Colon (tissue), 2 donors: ENCODE data around the gene PRCD.
"Not testable (repeated sequence)": the region's sequence is repeated elsewhere in the genome, so short reads cannot be mapped to it uniquely, and the experiment has no call there.

Source experiments
- FAIRE-seq: peaks from 2 replicates; lab custom pipeline; 2012; peaks lifted over from hg19 to GRCh38; lab: Jason Lieb, UNC
- donor health status: control.
- donor health status: control.

PRCD gene

DNA sequence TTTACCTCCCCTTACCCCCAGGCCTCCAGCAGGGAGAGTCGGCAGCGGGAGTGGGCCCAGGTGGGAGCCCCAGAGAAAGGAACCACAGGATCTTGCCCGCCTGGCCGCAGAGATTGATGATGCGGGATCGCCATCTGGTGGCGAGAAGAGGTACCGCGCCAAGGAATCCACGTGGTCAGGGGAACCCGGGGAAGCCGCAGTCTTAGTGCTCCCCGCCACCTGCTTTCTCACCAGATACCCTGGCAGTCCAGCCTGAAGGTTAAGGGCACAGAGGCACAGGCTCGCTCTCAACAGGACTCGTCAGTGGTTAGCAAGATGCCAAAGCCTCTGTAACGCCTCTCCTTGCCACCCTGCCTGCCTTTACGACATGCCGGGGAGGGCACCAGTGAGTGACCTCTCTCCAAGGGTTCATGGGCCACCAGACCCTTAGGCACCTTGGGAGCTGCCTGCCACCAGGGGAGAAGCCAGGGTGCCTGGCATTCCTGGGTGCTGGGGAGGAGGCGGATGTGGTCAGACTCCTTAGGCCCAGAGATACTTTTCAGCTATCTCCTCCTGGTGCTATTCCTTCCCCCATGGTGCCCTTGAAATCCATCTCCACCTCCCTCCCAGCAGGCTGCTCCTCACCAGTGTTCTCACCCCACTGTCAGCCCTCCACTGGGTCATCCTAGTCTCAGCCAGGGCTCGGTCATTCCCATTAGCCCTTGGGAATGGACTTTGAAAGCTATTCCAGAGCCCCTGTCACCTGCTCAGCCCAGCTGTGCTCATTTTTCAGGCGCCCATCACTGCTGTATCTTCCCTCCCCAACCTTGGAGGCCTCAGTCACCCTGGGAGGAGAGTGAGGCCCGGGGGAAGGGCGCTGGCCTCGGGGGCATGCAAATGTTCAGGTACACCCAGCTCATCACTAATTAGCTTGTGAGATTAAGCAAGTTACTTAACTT lies 33.2 kb upstream of the PRCD start:
- FAIRE-seq = no peak

DNA sequence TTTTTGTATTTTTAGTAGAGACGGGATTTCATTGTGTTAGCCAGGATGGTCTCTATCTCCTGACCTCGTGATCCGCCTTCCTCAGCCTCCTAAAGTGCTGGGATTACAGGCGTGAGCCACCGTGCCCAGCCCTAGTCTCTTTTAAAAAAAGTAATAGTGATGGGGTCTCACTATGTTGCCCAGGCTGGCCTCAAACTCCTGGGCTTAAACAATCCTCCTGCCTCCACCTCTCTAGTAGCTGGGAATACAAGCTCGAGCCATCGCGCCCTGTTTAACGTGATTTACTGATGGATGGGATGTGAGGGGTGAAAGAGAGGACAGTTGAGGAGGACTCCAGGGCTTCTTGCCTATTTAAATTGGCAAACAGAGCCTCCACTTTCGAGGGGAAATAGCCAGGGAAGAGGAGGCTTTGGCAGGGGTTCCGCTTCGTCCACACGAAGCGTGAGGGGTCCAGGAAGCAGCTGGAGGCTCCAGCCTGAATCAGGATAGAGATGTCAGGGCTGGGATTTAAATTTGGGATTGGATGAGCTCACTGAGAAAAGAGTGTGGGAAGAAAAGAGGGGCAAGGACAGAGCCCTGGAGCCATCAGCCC lies 31.3 kb upstream of the PRCD start:
- not testable (repeated sequence) for FAIRE-seq

DNA sequence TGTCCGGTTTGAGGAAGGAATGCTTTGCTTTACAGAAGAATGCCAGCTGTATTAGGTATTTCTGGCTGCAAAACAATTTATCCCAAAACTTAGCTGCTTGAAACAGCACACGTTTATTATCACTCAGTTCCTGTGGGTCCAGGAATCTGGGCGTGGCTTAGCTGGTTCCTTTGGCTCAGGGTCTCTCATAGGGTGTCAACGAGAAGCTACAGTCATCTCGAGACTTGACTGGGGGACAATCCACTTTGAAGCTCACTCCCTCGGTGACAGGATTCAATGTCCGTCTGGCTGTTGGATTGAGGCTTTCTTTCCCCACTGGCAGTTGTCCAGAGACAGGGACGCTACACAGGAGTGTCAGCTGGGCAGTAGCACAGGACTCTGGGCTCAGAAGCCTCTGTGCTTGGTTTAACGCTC lies 29.0 kb upstream of the PRCD start:
- no peak for FAIRE-seq

DNA sequence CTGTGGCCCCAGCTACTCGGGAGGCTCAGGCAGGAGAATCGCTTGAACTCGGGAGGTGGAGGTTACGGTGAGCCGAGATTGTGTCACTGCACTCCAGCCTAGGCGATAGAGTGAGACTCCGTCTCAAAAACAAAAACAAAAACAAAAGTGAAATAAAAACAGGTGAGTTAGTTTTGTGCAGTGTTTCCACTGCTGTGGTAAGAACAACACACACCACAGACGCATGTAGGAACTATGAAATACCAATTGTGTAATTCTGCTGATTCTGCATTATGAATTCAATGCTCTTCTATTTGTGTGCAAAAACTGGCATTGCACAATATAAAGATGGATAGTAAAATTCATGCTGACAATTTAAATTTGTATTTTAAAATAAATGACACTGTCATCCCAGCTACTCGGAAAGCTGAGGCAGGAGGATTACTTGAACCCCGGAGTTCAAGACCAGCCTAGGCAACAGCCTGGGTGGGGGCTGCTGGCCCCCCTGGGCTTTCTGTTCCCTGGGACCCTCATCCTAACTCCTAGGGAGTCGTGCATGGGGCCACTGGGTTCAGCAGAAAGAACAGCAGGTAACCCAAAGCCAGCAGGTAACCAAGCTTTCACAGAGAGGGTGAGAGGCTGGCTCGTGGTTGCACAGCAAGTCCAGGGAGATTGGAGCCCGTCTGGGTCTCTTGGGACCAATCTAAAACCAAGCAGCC lies 28.0 kb upstream of the PRCD start:
- no peak for FAIRE-seq

DNA sequence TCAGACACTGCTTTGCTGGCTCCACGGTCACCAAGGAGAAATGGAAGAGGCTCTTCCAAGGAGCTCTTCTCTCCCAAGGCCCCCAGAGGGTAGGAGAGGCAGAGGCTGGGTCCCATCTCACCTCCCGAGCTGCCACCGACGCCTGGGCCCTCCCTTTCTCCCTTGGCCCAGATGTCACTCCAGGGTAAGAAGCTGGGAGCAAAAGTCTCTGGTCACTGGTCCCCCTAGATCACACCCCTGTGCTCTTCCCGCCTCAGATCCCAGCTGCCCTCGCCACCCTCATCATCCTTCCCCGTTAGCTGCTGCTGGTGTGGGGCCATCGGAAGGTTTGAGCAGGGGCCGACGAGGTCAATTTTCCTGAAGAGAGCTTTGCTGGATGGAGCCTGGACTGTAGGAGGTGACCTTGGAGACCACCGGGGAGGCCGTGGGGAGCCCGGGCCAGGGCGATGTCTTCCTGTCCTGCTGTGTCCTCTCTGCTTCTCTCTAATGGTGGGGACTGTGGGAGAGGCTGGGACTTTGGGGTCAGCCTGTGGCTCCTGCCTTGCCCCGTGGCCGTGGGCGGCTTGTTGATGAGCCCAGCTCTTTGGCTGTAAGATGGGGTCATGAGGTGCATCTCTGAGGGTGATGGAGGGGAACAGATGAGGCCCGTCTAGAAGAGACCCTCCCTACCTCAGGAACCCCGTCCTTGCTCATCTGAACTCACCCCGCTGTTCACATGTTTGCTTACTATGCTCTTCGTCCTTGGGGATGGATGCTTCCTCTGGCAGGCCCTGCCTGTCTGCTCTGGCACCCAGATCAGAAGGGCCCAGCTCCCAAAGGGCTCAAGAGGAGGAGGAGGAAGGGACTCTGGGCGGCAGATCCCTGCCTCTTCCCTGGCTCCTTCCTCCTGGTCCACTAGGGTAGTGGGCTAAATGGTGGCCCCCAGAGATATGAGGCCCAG lies 27.2 kb upstream of the PRCD start:
- FAIRE-seq = no peak

DNA sequence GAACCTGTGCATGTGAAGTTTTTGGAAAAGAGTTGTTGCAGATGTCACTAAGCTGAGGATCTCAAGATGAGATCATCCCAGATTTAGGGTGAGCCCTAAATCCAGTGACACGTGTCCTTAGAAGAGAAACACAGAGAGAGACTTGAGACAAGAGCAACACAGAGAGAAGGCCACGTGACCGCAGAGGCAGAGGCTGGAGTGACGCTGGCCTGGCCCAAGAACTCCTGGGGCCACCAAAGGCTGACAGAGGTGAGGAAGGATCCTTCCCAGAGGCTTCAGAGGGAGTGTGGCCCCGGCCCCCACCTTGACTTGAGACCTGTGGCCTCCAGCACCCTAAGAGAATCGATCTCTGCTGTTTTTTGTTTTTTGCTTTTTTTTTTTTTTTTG lies 26.5 kb upstream of the PRCD start:
- FAIRE-seq = no peak

DNA sequence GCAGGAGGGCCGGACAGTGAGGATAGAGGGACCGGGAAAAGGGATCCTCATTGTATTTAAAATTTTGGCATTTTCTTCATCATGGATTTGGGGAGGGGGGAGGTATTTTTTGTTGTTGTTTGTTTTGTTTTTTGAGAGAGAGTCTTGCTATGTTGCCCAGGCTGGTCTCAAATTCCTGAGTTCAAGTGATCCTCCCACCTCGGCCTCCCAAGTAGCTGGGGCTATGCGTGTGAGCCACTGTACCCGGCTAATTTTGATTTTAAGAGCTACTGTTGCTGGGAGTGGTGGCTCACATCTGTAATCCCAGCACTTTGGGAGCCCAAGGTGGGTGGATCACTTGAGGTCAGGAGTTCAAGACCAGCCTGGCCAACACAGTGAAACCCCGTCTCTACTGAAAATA lies 25.5 kb upstream of the PRCD start:
- FAIRE-seq = not testable (repeated sequence)

DNA sequence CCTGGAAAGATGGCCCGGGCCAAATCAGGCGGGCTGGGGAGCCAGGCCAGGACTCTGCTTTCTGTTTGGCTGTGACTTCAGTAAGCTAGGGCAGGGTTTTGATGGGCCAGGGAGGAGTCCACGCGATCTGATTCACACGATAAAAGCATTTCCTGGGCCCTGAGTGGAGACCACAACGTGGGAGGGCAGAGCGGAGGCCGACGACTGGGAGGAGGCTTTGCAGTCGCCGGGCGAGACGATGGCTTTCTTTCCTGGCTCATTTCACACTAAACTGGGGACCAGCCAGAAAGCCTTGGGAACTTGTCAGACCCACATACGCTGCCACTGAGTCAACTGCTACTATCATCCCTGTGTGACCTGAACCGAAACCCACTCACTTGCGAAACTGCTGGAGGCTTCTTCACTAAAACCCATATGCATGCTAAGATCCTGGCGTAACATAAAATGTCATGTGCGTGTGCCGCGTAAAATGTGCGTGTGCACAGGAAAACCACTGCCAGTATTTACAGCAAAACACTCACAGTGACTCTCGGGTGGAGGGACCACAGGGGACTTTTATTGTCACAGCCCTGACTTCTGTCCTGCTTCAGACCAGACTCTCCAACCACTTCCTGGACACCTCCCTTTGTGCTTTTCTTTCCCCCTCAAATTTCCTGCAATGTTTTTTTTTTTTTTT lies 24.4 kb upstream of the PRCD start:
- no peak for FAIRE-seq

DNA sequence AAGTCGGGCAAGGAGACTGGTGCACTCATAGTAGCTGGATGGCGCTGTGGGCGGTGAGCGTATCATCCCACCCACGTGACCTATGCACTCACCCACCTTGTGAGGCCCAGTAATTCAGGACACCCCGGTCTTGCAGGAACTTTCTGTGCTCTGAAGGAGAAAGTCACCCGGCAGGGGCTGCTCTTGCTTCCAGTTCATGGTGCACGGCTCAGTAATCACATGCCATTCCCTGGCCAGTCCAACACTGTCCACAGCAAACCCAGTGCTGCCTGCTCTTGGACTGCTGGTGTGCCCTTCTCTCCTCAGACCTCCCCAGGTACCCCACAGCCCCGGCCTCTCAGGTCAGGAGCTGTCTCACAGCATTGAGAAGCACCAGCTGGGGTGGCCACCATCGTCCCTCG lies 22.2 kb upstream of the PRCD start:
- FAIRE-seq = no peak

DNA sequence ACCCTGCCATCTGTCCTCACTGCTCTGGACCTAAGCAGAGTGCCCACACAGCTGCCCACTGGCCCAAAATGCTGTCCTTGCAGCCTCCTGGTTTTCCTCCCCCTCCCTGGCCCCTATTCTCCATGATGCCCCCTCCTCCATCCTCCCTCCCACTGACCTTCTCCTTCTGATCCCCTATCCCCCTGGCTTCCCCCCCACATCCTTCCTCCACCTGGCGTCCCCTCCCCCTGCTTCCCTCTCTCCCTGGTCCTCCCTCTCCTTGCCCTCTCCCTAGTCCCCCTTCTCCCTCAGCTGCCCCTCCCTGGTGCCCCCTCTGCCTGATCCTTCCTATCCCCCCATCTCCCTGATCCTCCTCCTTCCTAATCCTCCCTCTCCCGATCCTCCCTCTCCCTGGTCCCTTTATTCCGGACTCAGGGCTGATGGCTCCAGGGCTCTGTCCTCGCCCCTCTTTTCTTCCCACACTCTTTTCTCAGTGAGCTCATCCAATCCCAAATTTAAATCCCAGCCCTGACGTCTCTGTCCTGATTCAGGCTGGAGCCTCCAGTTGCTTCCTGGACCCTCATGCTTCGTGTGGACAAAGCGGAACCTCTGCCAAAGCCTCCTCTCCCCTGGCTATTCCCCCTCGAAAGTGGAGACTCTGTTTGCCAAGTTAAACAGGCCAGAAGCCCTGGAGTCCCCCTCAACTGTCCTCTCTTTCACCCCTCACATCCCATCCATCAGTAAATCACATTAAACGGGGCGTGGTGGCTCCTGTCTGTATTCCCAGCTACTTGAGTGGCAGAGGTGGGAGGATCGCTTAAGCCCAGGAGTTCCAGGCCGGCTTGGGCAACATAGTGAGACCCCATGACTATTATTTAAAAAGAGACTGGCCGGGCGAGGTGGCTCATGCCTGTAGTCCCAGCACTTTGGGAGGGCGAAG lies 20.5 kb upstream of the PRCD start:
- FAIRE-seq = no peak

DNA sequence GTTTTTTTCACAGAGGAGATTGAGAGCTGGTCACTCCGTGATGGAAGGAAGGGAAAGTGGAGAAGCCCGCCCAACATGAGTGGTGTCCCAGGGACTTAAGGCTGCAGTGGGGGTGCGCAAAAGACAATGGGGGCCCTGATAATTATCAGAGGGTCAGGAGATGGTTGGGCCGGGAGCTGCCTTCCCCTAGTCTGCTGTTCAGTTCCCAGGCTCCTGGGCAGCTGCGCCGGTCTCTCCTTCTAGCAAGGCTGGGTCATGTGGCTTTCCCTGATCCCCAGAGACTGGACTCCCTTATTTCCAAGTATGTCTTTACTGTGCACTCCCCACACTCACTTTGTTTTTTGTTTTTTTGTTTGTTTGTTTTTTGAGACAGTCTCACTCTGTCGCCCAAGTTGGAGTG lies 18.6 kb upstream of the PRCD start:
- FAIRE-seq = no peak

DNA sequence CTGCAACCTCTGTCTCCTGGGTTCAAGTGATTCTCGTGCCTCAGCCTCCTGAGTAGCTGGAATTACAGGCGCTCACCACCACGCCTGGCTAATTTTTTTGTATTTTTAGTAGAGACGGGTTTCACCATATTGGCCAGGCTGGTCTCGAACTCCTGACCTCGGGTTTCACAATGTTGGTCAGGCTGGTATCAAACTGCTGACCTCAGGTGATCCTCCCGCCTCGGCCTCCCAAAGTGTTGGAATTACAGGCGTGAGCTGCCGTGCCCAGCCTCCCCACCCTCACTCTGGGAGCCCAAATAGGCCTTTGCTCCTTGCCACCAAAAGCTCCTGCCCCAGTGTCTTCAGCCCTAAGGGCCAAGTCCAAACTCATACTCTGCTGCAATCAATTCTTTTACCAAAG lies 18.2 kb upstream of the PRCD start:
- FAIRE-seq = not testable (repeated sequence)

DNA sequence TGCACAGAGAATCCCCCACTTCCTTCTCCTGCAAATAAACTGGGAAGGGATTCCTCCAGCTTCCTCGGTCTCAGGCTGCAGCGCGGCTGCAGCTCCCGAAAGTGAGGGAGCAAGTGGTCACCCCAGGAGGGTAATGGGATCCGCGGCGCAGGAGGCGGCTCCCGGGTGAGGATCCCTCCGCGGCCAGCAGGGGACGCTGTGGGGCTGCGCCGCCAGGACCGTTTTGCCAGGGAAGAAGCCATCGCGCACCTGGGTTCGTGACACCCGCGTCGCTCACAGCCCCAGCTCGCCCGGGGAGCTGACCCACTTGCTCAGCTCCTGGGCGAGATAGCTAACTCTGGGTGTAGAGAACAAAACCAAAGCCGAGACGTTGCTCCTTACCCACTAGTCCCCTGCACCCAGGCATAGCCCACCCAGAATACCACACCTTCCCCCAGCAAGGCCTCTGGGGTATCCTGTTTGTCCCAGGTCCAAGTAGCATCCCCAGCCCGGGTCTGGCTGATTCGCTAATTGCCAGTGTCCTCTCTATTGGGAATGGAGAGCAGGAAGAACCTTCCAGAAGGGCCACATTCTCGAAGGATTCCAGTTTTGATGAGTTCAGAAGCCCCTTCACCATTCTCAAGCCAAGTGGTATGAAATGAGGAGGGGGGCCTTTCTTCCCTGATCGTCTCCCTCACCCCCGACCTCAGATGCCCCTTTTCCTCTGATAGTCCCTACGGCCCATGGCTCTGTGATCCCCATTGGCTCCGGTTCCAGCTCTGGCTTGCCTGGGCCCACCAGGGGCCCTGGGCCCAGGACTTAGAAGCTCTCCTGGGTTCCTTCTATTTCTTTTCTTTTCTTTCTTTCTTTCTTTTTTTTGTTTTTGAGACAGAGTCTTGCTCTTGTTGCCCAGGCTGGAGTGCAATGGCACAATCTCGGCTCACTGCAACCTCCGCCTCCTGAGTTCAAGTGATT lies 16.5 kb upstream of the PRCD start:
- no peak for FAIRE-seq

DNA sequence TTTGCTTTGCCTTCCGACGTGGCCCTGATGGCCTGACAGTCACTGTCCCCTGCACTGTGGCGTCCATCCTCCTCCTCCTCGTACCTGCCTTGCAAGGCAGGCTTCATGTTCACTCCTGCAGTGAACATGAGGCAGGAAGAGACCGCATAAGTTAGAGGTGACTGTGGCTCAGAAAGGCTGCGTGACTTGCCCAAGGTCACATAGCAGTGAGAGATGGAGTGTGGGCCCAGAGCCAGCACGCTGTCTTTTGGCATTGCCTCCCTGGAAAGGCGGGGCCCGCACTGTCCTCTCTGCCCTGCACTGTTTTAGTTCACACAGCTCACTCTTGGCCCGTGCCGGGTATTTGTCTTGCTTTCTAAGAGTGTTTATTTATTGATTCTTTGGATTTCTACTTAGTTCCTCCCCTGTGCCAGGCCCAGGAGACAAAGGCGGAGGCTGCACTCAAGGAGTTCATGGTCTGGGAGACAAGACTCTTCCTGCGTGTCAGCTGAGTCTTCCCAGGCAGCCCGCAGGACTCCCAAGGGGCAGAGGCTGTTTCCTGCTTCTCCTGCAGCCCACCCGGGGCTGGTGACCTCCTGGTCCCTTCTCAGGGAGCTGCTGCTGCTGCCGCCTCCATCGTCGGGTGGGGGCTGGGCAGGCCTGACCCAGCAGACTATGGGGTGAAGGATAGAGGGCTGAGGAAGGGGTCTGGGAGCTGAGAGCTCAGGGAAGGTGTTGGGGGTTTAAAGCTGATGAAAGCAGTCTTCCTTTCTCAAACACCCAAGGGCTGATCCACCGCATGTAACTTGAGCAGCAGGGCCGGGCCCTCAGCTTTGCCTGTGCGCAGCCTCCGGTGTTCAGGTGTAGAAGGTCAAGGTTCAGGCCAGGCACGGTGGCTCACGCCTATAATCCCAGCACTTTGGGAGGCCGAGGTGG lies 15.0 kb upstream of the PRCD start:
- FAIRE-seq = no peak

DNA sequence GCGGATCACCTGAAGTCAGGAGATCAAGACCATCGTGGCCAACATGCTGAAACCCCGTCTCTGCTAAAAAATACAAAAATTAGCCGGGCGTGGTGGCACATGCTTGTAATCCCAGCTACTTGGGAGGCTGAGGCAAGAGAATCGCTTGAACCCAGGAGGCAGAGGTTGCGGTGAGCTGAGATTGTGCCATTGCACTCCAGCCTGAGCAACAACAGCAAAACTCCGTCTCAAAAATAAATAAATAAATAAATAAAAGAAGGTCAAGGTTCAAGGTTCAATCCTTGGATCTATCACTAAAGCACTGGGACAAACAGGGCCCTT lies 14.4 kb upstream of the PRCD start:
- not testable (repeated sequence) for FAIRE-seq

DNA sequence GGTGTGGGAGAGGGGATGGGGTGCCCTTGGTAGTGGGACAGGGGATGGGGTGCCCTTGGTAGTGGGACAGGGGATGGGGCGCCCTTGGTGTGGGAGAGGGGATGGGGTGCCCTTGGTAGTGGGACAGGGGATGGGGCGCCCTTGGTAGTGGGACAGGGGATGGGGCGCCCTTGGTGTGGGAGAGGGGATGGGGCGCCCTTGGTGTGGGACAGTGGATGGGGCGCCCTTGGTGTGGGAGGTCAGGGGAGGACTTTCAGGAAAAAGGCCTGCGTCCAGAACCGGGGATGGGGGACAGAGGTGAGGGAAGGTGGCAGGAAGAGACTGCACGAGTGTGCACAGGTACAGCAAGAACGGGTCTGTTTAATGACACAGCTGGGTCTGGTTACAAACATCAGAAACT lies 12.8 kb upstream of the PRCD start:
- FAIRE-seq = not testable (repeated sequence)

DNA sequence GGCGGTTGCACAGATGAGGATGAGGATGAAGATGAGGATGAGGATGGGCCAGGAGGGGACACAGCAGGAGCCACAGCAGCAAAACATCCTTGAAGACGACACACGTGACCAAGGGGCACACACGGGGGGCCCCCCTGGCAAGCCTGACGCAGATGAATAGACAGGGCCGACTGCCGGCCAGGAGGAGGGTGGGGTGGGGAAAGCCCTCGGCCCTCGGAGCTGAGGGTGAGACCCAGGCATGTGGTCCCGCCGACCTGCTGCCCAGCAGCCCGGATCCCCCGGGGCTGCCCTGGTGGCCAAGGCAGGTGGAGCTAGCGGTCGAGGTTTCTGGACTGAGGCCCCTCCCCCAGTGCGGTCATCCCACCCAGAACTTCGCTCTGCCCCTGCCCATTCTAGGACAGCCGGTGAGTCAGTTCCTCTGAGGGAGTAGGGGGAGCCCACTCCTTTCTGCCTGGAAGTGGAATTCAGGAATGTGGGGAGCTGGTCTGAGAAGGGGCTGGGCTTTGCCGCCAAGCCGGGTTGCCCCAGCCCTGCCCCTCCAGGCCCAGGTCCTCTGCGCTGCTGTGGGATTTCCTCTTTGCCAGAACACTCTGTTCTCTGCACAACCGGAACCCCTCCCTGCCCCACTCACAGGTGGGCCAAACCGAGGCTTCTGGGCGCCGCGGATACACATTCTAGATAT lies 12.3 kb upstream of the PRCD start:
- FAIRE-seq = no peak

DNA sequence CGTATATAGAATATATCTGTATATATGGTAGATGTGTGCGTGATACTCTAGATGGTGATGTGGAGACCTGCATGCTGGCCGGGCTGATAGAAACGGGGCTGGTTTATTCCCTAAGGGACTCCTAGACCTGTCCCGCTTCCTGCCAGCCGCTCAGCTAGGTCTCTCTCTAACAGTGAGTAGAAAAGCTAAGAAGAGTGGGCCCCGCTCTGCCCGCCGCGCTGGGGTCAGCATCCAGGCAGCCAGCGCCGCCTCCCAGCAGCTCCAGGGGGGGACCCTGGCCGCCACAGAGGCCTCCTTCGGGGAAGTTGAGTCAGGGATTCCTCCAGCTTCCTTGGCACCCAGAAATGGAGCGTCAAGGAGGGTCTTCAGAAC lies 11.7 kb upstream of the PRCD start:
- FAIRE-seq = no peak
